Measurements from ENCODE around the gene METAP1.

Gene METAP1

GRCh38 chr4:98995183-98996055, at the start of gene METAP1:
TSS of gene METAP1 (plus strand) at chr4:98995721. CDS start at chr4:98995754, 33 bp downstream.
- DNase-seq (ENCODE audit: low read depth in 1 of 2, low spot score in 1 of 2), result peak; percentile 82 to 93
- no peak for TF ChIP-seq JUND (IDR thresholded peaks at IDR 0.05; ENCODE audit: low read depth)
- in situ Hi-C loops (cut with HindIII; ENCODE audit: low pct_unique_long_range_greater_than_20kb, low sequenced_read_pairs), result no loop called here

- no peak for DNase-seq (ENCODE audit: low read depth in 1 of 2, low spot score in 1 of 2)
Observed at GRCh38 chr4:98946359-98946758, 49.2 kb upstream of the METAP1 start.

GRCh38 chr4:98950925-98951324, 44.6 kb upstream of the METAP1 start:
- in situ Hi-C loops (cut with HindIII; ENCODE audit: low pct_unique_long_range_greater_than_20kb, low sequenced_read_pairs), result no loop called here
- no peak for DNase-seq (ENCODE audit: low read depth in 1 of 2, low spot score in 1 of 2)
- TF ChIP-seq JUND (IDR thresholded peaks at IDR 0.05; ENCODE audit: low read depth), result no peak

More at GRCh38 chr4:98946359-98946758, 49.2 kb upstream of the METAP1 start:
- in situ Hi-C loops (cut with HindIII; ENCODE audit: low pct_unique_long_range_greater_than_20kb, low sequenced_read_pairs), result no loop called here
- no peak for TF ChIP-seq JUND (IDR thresholded peaks at IDR 0.05; ENCODE audit: low read depth)

DNA sequence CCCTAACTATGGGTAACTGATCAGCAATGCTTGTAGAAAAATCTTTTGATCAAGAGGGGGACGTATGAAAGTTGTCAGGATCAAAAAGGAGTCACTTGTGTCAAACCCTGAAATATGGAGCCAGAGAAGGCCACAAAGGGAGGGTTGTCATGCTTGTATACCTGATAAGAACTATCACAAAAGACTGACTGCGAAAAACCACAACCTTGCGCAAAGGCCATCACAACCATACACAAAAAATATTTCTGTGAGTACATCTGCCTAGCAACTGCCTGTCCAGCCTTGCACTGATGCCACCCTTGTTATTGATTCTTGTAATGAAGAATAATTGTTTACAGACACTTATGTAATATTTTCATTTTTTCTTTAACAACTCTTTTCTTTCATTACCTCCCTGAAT, 43.8 kb upstream of the METAP1 start:
- TF ChIP-seq JUND (IDR thresholded peaks at IDR 0.05; ENCODE audit: low read depth), result no peak
- in situ Hi-C loops (cut with HindIII; ENCODE audit: low pct_unique_long_range_greater_than_20kb, low sequenced_read_pairs), result no loop called here
- no peak for DNase-seq (ENCODE audit: low read depth in 1 of 2, low spot score in 1 of 2)

GRCh38 chr4:98955229-98955628, 40.3 kb upstream of the METAP1 start:
- DNase-seq (ENCODE audit: low read depth in 1 of 2, low spot score in 1 of 2), result no peak
- in situ Hi-C loops (cut with HindIII; ENCODE audit: low pct_unique_long_range_greater_than_20kb, low sequenced_read_pairs), result no loop called here
- no peak for TF ChIP-seq JUND (IDR thresholded peaks at IDR 0.05; ENCODE audit: low read depth)

- TF ChIP-seq JUND (IDR thresholded peaks at IDR 0.05; ENCODE audit: low read depth), result no peak
- no peak for DNase-seq (ENCODE audit: low read depth in 1 of 2, low spot score in 1 of 2)
- in situ Hi-C loops (cut with HindIII; ENCODE audit: low pct_unique_long_range_greater_than_20kb, low sequenced_read_pairs), result no loop called here
Observed at GRCh38 chr4:98958065-98958464, 37.5 kb upstream of the METAP1 start.

DNA sequence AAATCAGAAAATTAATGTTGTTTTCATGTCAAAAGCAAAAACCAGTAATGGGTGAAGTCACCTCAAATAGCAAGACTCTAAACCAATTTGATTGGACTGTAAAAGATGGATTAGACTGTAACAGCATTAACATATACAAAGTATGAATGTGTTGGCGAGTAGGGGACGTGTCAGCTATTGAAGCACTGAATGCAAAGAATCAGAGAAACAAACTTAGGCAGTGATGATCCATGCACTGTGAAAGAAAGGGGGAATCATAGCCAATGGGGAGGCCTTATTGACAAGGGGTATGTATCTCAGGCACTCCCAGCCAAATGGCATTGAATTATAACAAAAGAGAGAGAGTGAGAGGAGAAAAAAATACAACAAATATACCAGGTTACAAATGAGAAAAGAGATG, 36.1 kb upstream of the METAP1 start:
- in situ Hi-C loops (cut with HindIII; ENCODE audit: low pct_unique_long_range_greater_than_20kb, low sequenced_read_pairs), result no loop called here
- DNase-seq (ENCODE audit: low read depth in 1 of 2, low spot score in 1 of 2), result no peak
- TF ChIP-seq JUND (IDR thresholded peaks at IDR 0.05; ENCODE audit: low read depth), result no peak

GRCh38 chr4:98961770-98962169, 33.8 kb upstream of the METAP1 start:
- in situ Hi-C loops (cut with HindIII; ENCODE audit: low pct_unique_long_range_greater_than_20kb, low sequenced_read_pairs), result no loop called here
- DNase-seq (ENCODE audit: low read depth in 1 of 2, low spot score in 1 of 2), result no peak
- TF ChIP-seq JUND (IDR thresholded peaks at IDR 0.05; ENCODE audit: low read depth), result no peak

DNA sequence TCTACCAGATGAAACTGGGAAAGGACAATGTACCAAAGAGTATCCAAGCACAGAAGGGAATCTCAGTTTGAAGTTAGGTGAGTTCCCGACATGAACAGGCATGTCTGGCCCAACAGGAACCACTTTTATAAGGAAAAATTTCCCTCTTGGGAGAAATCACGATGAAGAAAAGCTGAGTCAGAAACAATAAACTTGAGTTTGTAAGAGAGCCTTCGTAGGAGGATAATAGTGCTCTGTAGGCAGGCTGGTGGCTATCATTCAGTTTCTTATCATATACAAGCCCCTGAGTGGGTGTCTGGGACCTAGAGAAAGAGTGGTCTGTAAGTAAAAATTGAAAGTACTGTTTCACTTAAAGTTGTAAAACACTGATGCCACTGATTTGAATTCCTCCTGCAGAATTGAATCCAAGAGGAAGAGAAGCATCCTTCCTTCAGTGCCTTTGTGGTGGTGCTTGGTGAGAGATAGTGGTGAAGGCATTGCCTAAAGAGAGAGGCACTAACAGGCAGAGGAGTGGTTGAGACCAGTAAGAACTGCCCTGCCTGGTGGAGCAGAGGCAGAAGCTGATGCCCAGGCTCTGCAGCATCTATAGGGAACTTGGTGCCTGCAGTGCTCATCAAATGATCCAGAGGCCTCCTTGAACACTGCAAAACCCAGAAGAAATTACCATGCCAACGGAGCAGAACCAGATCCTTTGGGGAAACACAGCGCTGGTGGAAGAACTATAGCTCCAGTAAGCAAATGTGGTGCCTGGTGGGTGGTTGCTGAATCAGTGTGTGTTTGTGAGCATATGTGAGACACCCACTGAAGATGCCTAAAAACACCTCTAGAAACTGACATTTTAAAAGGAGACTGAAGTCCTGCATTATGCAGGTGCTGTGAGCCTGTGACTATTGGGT, 31.7 kb upstream of the METAP1 start:
- in situ Hi-C loops (cut with HindIII; ENCODE audit: low pct_unique_long_range_greater_than_20kb, low sequenced_read_pairs), result no loop called here
- DNase-seq (ENCODE audit: low read depth in 1 of 2, low spot score in 1 of 2), result no peak
- TF ChIP-seq JUND (IDR thresholded peaks at IDR 0.05; ENCODE audit: low read depth), result no peak

DNA sequence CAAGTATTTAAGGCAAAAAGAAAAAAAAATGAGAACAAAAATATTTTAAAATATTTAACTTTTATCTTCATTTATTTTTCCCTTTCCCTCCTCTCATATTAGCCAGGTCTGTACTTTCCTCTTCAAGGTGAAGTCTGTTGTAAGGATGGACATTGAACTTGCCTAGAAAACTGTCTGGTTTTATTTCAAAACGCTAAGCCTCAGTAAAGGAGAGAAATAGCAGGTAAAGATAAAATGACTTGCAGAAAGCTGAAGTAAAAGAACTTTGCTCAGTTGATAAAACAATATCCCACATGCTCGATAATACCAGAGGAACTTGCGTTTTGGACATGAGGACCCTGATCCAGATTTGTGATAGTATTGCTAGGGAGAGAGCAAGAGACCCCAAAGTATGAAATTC, 28.6 kb upstream of the METAP1 start:
- DNase-seq (ENCODE audit: low read depth in 1 of 2, low spot score in 1 of 2), result no peak
- in situ Hi-C loops (cut with HindIII; ENCODE audit: low pct_unique_long_range_greater_than_20kb, low sequenced_read_pairs), result no loop called here
- no peak for TF ChIP-seq JUND (IDR thresholded peaks at IDR 0.05; ENCODE audit: low read depth)

DNA sequence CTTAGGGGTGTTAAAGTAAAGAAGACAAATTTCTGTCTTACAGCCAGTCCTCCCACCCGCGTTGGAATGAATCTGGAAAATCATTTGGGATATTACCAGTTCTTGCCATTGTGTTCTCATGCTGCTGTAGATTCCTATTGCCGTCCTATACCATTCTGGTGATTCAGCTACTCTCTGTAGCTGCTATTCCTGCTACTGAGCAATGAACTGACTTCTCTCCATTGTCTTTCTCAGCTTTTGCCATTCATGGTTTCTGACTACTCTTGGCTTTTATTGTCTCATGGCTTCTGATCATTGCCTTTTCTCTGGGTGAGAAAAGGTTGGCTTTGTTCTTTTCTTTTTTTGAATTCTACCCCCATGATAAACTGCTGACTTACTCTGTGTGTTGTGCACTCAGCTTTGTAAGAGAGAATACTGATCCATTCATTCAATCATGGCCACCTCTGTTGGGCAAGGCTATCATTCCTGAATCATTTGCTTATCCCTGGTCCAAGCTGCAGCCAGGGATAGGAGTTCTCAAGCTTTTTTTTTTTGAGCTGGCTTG, 27.7 kb upstream of the METAP1 start:
- DNase-seq (ENCODE audit: low read depth in 1 of 2, low spot score in 1 of 2), result no peak
- no peak for TF ChIP-seq JUND (IDR thresholded peaks at IDR 0.05; ENCODE audit: low read depth)
- in situ Hi-C loops (cut with HindIII; ENCODE audit: low pct_unique_long_range_greater_than_20kb, low sequenced_read_pairs), result no loop called here

DNA sequence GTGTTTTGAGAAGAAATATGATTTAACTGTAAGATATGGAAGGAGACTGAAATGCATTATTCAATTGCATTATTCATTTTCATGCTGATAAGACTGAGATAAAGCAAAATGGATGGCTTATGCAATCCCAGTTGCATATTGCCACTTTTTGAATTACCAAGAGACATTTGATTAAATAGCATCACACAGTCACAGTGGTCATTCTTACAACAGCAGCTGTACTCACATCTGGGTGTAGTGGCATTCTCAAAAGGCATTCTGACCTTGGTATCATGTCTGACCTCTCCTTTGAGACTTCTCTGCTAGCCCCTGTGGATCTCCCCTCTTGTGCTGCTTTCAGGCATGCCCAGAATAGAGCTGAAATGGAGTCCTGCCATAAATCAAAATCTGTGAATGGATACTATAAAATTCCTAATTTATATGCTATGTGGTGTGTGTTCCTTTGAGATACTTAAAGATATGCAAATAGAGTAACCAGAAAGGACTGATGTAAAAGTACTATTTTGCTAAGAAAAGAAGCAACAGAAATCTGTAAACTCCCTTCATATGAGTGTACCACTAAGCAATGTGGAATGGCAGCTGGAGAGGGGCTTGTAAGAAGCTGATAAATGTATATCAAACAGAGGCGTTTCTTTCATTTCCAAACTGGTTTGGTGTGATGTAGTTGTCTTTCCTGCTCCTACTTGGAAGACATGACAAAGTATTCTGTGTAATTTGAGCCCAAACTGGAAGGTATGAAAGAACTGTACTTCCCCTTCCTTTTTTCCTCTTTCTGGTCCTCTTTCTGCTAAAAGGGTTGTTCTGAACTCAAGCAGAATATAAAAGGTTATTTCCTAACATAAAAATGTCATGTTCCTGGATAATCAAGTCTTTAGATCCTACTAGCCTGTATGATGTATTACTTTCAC, 25.4 kb upstream of the METAP1 start:
- in situ Hi-C loops (cut with HindIII; ENCODE audit: low pct_unique_long_range_greater_than_20kb, low sequenced_read_pairs), result no loop called here
- no peak for DNase-seq (ENCODE audit: low read depth in 1 of 2, low spot score in 1 of 2)
- TF ChIP-seq JUND (IDR thresholded peaks at IDR 0.05; ENCODE audit: low read depth), result no peak

Data from T47D (cell line).